Left ventricle myocardium inferior (tissue), 1 donor: ENCODE results near the gene TMEM196. TPM values are rescaled to one million over a fixed set of nuclear protein-coding genes. Genes with fewer than 3 reads are reported as not detected.
"Not testable (repeated sequence)": the region's sequence is repeated elsewhere in the genome, so short reads cannot be mapped to it uniquely, and the experiment has no call there.

ENCODE experiments used
- DNase-seq: peaks from one replicate; pipeline ENCODE4 v3.0.0-alpha.2; 2020
- H3K27ac ChIP-seq: fragments of 200-600 bp; replicated peaks from 2 replicates; pipeline ENCODE4 v1.8.0; 2021
- H3K27me3 ChIP-seq: fragments of 200-600 bp; 2 replicates; pipeline ENCODE4 v1.8.0; 2021; ENCODE audit warnings: low read depth
- H3K36me3 ChIP-seq: fragments of 200-600 bp; 2 replicates; pipeline ENCODE4 v1.8.0; 2021
- H3K4me1 ChIP-seq: fragments of 200-600 bp; 2 replicates; pipeline ENCODE4 v1.8.0; 2021
- H3K4me3 ChIP-seq: fragments of 200-600 bp; 2 replicates; pipeline ENCODE4 v1.8.0; 2021; ENCODE audit warnings: mild to moderate bottlenecking, moderate library complexity
- H3K9me3 ChIP-seq: fragments of 200-600 bp; replicated peaks from 2 replicates; pipeline ENCODE4 v1.8.0; 2021
- intact Hi-C: fragments of 100-400 bp; cut with micrococcal nuclease; formaldehyde crosslinking; loops from one replicate; pipeline ENCODE4 v1.11.0; 2022
- total RNA-seq: library from RNA; stranded (reverse); fragmentation: NEBNext Ultra II Directional; extraction: Animal tissue kit (Norgen Biotek cat#: 25700); gene quantifications from one replicate; pipeline ENCODE4 v1.2.1, GENCODE V29; 2021
- TF ChIP-seq, protein P1 (sequence below): fragments of 200-600 bp; IDR thresholded peaks from 2 replicates; pipeline ENCODE4 v1.8.0; 2021; ENCODE audit warnings: antibody characterized with exemption, mild to moderate bottlenecking, borderline replicate concordance
- donor health status: DM: no; HTN: yes; CAD: no; lungs with severe emphysema.

The TMEM196 gene
- total RNA-seq, 1 donor from 2014 or later: not detected

DNA sequence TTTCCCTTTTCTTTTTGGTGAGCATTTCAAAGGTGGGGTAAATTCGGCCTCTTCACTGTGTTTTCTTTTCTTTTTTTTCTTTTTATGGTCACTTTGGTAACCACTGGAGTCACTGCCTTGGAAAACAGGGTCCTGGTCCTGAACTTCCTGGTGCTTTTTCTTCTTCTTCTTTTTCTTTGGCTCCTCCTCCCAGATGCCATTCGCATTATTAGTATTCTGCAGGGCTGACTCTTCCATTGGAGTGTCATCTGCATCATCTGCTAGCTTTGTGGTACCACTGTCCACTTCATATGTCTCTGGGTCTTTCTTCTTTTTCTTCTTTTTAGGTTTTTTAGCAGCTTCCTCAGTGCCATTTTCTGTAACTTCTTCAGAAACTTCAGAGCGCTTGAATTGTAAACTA is 75.1 kb downstream of the TMEM196 start:
- Histone ChIP-seq H3K4me3 (no peak overlapping the region), H3K27ac (no peak overlapping the region), H3K4me1 (peaks cover 6% of the 10 kb centered on the region), H3K27me3 (no peaks in the 10 kb centered on the region), H3K9me3 (no peaks in the 10 kb centered on the region), H3K36me3 (peaks cover 33% of the 10 kb centered on the region)
- intact Hi-C loops: no loop called here
- TF ChIP-seq, protein P1, sequence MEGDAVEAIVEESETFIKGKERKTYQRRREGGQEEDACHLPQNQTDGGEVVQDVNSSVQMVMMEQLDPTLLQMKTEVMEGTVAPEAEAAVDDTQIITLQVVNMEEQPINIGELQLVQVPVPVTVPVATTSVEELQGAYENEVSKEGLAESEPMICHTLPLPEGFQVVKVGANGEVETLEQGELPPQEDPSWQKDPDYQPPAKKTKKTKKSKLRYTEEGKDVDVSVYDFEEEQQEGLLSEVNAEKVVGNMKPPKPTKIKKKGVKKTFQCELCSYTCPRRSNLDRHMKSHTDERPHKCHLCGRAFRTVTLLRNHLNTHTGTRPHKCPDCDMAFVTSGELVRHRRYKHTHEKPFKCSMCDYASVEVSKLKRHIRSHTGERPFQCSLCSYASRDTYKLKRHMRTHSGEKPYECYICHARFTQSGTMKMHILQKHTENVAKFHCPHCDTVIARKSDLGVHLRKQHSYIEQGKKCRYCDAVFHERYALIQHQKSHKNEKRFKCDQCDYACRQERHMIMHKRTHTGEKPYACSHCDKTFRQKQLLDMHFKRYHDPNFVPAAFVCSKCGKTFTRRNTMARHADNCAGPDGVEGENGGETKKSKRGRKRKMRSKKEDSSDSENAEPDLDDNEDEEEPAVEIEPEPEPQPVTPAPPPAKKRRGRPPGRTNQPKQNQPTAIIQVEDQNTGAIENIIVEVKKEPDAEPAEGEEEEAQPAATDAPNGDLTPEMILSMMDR: no peak
- DNase-seq: no peak

DNA sequence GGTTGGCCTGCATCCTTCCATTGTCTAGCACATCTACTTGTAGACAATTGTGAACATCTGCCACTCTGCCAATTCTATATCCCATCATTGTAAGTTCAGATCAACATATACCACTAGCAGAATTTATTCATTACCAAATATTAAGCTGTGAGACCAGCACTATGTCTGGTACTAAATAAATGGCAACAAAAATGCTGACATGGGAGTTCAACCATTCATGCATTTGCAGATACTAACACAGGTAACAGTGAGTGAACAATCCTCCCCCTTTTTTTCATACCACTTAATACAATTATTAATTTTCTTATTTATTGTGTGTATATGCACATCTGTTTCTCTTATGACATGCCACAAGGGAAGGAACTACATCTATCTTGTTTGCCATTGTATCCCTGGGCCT is 76.5 kb downstream of the TMEM196 start:
- intact Hi-C loops: no loop called here
- Histone ChIP-seq H3K4me1 (peaks cover 6% of the 10 kb centered on the region), H3K27ac (no peak overlapping the region), H3K4me3 (no peak overlapping the region), H3K27me3 (no peaks in the 10 kb centered on the region), H3K36me3 (peaks cover 32% of the 10 kb centered on the region), H3K9me3 (no peaks in the 10 kb centered on the region)
- TF ChIP-seq, protein P1: no peak
- no peak for DNase-seq

DNA sequence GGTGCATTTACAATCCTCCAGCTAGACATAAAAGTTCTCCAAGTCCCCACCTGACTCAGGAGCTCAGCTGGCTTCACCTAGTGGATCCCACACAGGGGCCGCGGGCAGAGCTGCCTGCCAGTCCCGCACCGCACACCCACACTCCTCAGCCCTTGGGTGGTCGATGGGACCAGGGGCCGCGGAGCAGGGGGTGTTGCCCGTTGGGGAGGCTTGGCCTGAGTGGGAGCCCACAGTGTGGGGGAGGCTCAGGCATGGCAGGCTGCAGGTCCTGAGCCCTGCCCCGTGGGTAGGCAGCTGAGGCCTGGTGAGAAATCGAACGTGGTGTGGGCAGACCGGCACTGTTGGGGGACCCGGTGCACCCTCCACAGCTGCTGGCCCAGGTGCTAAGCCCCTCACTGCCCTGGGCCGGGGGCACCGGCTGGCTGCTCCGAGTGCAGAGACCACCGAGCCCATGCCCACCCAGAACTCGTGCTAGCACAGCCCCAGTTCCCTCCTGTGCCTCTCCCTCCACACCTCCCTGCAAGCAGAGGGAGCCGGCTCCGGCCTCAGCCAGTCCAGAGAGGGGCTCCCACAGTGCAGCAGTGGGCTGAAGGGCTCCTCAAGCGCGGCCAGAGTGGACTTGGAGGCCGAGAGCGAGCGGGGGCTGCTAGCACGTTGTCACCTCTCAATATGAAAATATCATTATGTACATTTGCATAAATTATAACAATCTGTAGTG is 81.1 kb downstream of the TMEM196 start:
- H3K4me1 ChIP-seq: peaks cover 6% of the 10 kb centered on the region
- H3K9me3 ChIP-seq: no peaks in the 10 kb centered on the region
- H3K27me3 ChIP-seq: no peaks in the 10 kb centered on the region
- no peak for DNase-seq
- intact Hi-C loops: no loop called here
- H3K27ac ChIP-seq: no peak overlapping the region
- no peak overlapping the region for H3K4me3 ChIP-seq
- TF ChIP-seq, protein P1: no peak
- H3K36me3 ChIP-seq: peaks cover 7% of the 10 kb centered on the region

DNA sequence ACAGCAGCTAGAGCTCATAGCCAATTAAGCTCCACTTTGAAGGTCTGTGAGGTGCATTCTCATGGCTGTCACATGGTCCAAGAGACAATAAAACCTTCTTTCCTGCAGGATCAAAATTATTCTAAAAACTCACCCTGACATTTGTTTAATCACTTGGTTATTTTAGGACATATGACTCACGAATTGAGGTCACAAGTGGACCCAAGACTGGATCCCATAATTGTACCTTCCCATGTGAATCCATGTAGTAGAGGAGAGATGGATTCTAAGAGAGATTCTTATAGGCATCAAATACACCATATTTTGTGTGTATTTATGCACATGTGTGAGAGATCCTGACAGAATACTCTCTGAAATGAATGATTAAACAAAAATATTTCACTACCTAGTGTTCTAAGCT is 82.7 kb downstream of the TMEM196 start:
- no peak overlapping the region for H3K27ac ChIP-seq
- no peaks in the 10 kb centered on the region for H3K9me3 ChIP-seq
- peaks cover 2% of the 10 kb centered on the region for H3K36me3 ChIP-seq
- intact Hi-C loops: no loop called here
- TF ChIP-seq, protein P1: no peak
- no peaks in the 10 kb centered on the region for H3K27me3 ChIP-seq
- H3K4me3 ChIP-seq: no peak overlapping the region
- peaks cover 6% of the 10 kb centered on the region for H3K4me1 ChIP-seq
- no peak for DNase-seq

DNA sequence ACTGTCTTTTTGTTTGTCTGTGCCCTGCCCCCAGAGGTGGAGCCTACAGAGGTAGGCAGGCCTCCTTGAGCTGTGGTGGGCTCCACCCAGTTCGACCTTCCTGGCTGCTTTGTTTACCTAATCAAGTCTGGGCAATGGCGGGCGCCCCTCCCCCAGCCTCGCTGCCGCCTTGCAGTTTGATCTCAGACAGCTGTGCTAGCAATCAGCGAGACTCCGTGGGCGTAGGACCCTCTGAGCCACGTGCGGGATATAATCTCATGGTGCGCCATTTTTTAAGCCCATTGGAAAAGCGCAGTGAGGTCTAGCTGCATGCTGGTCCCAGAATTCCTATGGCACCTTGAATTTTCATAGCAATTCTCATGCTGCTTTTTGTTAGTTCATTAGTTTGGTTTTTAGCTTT is 84.3 kb downstream of the TMEM196 start:
- H3K9me3 ChIP-seq, H3K4me3 ChIP-seq, H3K4me1 ChIP-seq, intact Hi-C loops, H3K27me3 ChIP-seq, H3K36me3 ChIP-seq, DNase-seq, H3K27ac ChIP-seq: not testable (repeated sequence)

DNA sequence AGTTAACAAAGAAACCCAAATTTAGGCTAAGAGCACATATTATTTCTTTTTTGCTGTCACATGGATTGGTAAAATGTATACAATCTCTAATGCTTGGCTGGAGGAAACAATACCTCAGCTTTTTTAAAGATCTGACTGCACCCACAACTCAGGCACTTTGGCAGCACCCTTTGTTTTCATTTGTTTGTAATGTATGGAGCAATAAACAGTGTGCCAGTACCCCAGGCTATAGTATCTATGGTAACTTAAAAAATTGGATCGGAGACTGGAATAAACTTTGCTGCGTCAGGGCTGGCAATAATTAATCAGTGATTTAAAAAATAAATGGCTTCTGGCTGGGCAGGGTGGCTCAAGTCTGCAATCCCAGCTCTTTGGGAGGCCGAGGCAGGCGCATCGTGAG is 91.8 kb downstream of the TMEM196 start:
- Histone ChIP-seq H3K27me3 (no peaks in the 10 kb centered on the region), H3K27ac (no peak overlapping the region), H3K9me3 (no peaks in the 10 kb centered on the region), H3K36me3 (no peaks in the 10 kb centered on the region), H3K4me3 (no peak overlapping the region), H3K4me1 (no peaks in the 10 kb centered on the region)
- intact Hi-C loops: no loop called here
- DNase-seq: no peak
- TF ChIP-seq, protein P1: no peak
